GM18517 (cell line): Measurements from ENCODE around the gene USP17L24.
"Not testable (repeated sequence)": the region's sequence is repeated elsewhere in the genome, so short reads cannot be mapped to it uniquely, and the experiment has no call there.

ENCODE experiments used
- ATAC-seq: cut with Tn5 transposase; IDR thresholded peaks from one replicate; pipeline ENCODE4 v1.9.1; 2021; ENCODE audit warnings: mild to moderate bottlenecking, moderate library complexity; ENCODE audit not compliant: unreplicated experiment

Gene USP17L24

GRCh38 chr4:9324865-9325264 is at the start of gene USP17L24:
Gene USP17L24, plus strand, starts transcription at chr4:9325165. Its CDS starts 0 bp downstream, at chr4:9325165.
- ATAC-seq: not testable (repeated sequence)

- not testable (repeated sequence) for ATAC-seq
Measured at GRCh38 chr4:9324191-9324590, 774 bp upstream of the USP17L24 start.

GRCh38 chr4:9329611-9330010 is 4.6 kb downstream of the USP17L24 start, which contains the start of gene USP17L25:
Gene USP17L25, plus strand, starts transcription at chr4:9329911. Its CDS starts 0 bp downstream, at chr4:9329911.
- not testable (repeated sequence) for ATAC-seq

GRCh38 chr4:9334358-9334757 is 9.4 kb downstream of the USP17L24 start, which contains the start of gene USP17L26:
Gene USP17L26, plus strand, starts transcription at chr4:9334658. Its CDS starts 0 bp downstream, at chr4:9334658.
- not testable (repeated sequence) for ATAC-seq

GRCh38 chr4:9339103-9339502 is 14.1 kb downstream of the USP17L24 start, which contains the start of gene USP17L5:
Gene USP17L5, plus strand, starts transcription at chr4:9339403. Its CDS starts 0 bp downstream, at chr4:9339403.
- not testable (repeated sequence) for ATAC-seq

- ATAC-seq: not testable (repeated sequence)
Measured at GRCh38 chr4:9343848-9344247, 18.9 kb downstream of the USP17L24 start, which contains the start of gene USP17L27. Gene USP17L27, plus strand, starts transcription at chr4:9344148. Its CDS starts 0 bp downstream, at chr4:9344148.

- not testable (repeated sequence) for ATAC-seq
Measured at GRCh38 chr4:9348593-9348992, 23.6 kb downstream of the USP17L24 start, which contains the start of gene USP17L28. Gene USP17L28, plus strand, starts transcription at chr4:9348893. Its CDS starts 0 bp downstream, at chr4:9348893.

- not testable (repeated sequence) for ATAC-seq
Measured at GRCh38 chr4:9350866-9351265, 25.9 kb downstream of the USP17L24 start.

GRCh38 chr4:9353338-9353737 is 28.4 kb downstream of the USP17L24 start, which contains the start of gene USP17L29:
Gene USP17L29, plus strand, starts transcription at chr4:9353638. Its CDS starts 0 bp downstream, at chr4:9353638.
- not testable (repeated sequence) for ATAC-seq

GRCh38 chr4:9362829-9363228 is 37.9 kb downstream of the USP17L24 start, which contains the start of gene USP17L30:
Gene USP17L30, plus strand, starts transcription at chr4:9363129. Its CDS starts 0 bp downstream, at chr4:9363129.
- ATAC-seq: not testable (repeated sequence)
